Fibroblast of skin of left quadriceps (primary cell): Measurements from ENCODE around the gene PPP1CC.

ENCODE experiments used
- DNase-seq, 2 experiments: peaks; one replicate each; pipeline ENCODE4 v3.0.0-alpha.2; 2013; ENCODE audit warnings: low read depth in 2 of 2

Gene PPP1CC

DNA sequence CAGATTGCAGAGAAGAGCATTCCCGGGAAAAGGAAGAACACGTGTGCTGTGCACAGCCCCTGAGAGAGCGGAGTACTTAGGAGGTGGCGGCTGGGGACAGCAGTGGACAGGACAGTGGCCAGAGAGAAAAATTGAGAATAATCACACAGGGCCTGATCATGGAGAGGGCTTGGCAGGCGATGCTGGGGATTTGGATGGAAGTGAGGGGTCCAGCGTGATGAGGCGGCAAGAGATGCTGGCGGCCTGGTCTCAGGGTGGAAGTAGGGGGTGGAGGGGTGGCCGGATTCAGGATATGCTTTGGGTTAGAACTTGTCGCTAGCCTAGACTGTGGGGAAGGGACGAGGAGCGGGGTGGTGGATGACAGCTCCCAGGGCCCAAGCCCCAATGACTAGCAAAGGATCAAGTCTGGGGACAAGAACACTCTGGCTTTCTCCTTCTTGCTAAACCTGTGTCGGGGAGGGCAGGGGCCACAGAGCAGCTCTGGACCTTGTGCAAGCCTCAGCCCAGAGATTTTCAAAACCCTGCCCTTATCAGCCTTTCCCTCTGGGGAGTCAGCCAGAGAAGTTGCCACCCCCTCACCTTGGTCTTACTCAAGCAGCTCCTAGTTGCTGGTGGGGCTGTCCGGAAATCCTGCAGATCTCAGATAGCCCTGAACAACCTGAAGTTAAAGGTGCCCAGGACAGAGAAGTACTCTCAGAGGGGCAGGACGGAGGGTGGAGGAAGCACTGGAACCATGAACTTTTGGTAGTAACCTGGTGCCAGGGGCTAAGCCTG is 55.1 kb downstream of the PPP1CC start:
- no peak for DNase-seq

DNA sequence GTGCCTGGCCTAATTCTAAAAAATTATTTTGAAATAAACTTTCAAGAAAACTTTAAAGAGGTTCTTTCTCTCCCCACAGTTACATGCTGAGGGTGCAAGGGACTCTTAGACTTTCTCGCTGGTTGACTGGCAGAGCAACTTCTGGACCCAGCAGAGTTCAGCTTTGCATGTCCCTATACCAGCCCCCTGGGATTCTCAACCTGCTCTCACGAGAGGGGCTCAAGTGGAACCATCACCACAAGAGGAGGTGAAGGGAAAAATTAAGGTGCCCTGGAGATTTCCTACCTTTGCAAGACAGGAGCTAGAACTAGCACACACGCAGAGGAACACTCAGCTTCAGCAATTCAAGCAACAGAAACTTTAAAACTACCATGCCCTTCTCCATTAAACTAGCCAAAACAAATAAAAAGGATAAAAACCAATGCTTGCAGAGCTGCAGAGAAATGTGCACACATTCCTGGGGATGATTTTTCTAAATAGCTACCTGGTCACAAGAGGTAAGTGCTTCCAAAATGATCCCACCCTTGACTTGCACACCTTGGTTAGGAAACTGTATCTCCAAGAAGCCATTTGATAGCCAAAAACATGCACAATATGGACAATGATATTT is 56.3 kb downstream of the PPP1CC start:
- DNase-seq: no peak

DNA sequence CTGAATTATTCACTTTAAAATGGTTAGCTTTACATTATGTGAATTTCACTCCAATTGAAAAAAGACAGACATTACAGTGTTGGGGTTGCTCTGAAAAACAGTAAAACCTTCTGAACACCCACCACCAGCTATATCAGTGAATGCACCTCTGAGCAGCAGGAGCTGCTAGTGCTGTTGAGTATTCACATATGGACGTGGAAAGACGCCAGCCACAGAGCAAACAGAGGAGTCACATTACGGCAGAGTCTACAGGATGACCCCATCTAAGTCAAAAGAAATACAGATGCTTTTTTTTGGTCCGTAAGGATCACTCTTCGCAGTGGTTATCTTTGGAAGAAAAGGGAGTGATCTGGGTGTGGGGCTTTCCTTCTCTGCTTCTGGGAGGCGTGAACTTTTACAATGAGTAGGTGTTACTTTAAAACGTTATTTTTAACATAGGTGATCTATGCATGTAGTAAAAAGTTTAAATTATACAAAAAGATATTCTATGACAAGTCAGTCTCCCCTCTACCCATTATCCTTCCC is 58.3 kb downstream of the PPP1CC start:
- DNase-seq: no peak

DNA sequence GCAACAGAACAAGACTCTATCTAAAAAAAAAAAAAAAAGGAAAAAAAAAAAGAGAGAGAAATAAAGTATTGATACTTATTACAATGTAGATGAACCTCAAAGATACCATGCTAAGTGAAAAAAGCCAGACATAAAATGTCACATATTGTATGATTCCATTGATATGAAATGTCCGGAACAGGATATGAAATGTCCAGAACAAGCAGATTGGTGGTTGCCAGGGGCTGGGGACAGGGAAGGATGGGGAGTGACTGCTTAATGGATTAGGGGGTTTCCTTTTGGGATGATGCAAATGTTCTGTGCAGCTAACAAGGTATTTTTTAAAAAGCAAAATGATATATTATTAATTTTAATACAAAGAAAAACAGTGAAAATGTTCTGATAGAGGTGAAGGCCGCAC is 58.8 kb downstream of the PPP1CC start:
- DNase-seq: no peak

DNA sequence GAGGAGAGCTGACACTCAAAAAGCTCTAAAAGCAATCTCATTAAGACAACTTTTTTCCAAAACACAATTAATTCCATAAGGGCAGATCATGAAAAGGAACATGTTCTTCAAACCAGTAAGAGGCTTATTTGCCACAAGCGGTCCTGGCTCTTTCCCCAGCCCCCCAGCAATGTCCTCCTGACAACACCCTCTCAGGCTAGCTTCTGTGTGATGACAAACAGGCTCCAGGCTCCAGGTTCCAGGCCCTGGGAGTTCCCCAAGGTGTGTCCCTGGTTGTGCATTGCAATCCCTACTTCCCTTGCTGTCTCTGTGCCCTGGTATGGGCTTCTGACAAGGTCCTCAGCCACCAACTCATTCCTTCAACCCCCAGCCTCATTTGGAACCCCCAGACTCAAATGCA is 62.7 kb downstream of the PPP1CC start:
- no peak for DNase-seq

DNA sequence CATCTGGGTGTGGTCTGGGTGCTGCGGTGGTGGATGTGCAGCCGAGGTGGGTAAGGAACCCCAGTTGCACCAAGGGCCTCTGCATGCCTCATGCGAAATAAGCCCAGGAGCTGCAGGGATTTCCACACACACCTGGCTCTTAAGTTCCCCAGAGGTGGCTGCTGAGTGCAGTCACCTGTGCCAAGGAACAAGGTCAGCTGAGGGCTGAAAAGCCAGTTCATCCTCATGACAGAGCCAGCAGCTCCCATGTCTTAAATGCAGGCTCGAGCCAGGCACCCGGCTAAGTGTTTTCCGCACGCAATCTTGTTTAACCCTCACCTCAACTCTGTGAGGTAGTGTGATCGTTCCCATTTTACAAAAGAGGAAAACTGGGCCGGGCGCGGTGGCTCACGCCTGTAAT is 63.5 kb downstream of the PPP1CC start:
- DNase-seq: no peak

DNA sequence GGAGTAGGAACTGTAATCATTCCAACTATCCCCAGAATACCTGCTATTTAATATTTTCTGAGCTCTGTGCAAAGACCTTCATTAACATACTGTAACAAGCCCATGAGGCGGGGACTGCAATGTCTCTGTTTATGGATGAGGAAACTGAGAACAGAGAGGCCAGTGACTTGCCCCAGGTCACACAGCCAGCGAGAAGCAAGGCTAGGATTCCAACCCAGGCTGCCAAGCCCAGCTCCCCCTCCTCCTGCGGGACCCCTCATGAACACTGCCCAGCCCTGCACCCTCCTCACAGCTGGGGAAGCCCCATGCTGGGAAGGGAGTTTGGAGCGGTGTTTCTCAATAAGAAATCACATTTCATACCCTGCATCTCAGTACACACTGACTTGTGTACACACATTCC is 64.7 kb downstream of the PPP1CC start:
- DNase-seq: no peak

DNA sequence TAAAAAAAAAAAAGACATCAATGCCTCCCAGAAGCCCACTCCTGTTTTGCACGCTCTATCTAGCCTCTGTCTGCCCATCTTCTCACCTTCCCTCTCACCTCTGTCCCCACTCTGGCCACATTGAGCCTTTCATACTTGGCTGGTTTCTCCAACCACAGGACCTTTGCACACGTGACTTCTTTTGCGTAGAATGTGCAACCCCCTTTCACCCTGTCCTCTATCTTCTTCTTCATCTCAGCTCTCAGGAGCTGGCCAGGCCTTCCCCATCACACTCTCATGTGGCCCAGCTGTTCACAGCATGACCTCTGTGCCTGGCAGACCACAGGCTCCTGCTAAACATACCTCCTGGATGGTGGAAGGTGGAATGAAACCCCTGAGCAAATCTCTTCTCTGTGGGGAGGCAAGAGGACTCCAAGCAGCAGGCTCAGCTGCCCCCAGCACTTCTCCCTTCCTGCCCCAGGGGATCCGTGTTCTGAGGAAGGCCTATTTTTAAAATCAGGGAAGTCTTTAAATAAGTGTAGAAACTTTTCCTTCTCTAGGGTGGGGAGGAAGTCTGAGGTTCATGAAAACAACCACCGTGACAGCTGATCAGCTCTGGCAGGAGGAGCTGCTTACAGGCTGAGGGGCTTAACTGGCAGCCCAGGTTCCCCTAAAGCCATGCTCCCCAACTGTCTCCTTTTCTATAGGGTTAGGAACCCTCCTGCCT is 65.3 kb downstream of the PPP1CC start:
- DNase-seq: no peak

DNA sequence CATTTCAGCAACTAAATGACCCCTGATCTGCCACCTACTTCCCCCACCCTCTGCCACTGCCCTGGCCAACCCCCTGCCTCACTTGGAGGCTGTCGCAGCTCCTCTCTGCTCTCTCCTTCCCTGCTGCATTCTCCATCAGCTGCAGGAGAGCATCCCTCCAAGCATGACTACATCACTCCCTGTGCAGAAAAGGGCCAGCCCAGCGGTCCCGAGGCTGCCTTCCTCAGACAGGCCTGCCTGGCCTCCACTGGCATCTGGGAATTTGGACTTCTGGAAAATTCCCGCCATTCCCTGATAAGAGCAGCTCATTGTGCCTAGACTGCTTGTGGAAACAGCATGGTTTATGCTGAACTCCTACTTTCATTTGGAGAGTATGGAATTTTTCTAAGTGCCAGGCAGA is 66.5 kb downstream of the PPP1CC start:
- DNase-seq: no peak

DNA sequence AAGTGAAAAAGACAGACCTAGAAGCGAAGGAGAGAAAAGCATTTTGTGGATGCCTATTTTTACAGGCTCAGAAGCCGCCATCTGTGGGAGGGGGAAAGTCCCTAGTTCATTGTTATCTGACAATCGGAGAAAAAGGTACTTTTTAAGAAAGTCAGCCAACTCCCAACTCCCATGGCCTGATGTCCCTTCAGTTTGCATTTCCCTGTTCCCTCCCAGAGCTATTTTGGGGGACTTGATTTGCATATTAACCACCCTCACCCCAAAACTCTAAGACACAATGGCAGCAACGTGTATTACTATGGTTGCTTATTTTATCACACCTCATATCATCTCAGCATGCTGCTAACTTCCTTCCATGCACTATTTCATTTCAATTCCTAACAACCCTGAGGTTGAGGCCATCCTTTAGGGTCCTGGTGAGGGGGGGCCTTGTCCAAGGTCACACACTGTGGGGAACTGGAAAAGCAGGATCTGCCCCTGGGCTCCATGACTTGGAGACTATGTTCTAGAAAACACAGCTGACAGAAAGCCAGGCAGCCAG is 72.5 kb downstream of the PPP1CC start:
- no peak for DNase-seq
